ENCODE results near the gene RAB1A. TPM values are rescaled to one million over a fixed set of nuclear protein-coding genes. Genes with fewer than 3 reads are reported as not detected.
A peak's percentile ranks its signal among the peaks of the same experiment; 100 is the strongest.

RAB1A gene
- total RNA-seq, 3 donors from 2014 or later, result 73.6 to 78.5 (median 73.6) TPM

DNA sequence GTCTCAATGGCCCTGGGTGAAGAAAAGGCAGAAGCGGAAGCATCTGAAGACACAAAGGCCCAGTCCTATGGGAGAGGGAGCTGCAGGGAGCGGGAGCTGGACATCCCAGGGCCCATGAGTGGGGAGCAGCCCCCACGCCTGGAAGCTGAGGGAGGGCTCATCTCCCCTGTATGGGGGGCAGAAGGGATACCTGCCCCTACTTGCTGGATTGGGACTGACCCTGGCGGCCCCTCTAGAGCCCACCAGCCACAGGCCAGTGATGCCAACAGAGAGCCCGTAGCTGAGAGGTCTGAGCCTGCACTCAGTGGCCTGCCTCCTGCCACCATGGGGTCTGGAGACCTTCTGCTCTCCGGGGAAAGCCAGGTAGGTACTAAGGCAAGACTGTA, 60.5 kb downstream of the RAB1A start:
- no peak overlapping the region for H3K4me3 Mint-ChIP-seq
- DNase-seq (no peak), ATAC-seq (no peak)
- H3K27me3 Mint-ChIP-seq (ENCODE audit: low read depth), result no peaks in the 10 kb centered on the region
- no peaks in the 10 kb centered on the region for H3K9me3 Mint-ChIP-seq
- peaks cover 36% of the 10 kb centered on the region for H3K4me1 Mint-ChIP-seq (ENCODE audit: low read depth)
- peaks cover 8% of the 10 kb centered on the region for H3K36me3 Mint-ChIP-seq (ENCODE audit: insufficient read depth)

GRCh38 chr2:65067806-65068553, 61.9 kb downstream of the RAB1A start:
- ATAC-seq (peak; percentile 16), DNase-seq (no peak)
- peaks cover 1% of the 10 kb centered on the region for H3K36me3 Mint-ChIP-seq (ENCODE audit: insufficient read depth)
- H3K4me3 Mint-ChIP-seq, result no peak overlapping the region
- H3K4me1 Mint-ChIP-seq (ENCODE audit: low read depth), result peaks cover 45% of the 10 kb centered on the region
- H3K27me3 Mint-ChIP-seq (ENCODE audit: low read depth), result no peaks in the 10 kb centered on the region
- no peaks in the 10 kb centered on the region for H3K9me3 Mint-ChIP-seq

DNA sequence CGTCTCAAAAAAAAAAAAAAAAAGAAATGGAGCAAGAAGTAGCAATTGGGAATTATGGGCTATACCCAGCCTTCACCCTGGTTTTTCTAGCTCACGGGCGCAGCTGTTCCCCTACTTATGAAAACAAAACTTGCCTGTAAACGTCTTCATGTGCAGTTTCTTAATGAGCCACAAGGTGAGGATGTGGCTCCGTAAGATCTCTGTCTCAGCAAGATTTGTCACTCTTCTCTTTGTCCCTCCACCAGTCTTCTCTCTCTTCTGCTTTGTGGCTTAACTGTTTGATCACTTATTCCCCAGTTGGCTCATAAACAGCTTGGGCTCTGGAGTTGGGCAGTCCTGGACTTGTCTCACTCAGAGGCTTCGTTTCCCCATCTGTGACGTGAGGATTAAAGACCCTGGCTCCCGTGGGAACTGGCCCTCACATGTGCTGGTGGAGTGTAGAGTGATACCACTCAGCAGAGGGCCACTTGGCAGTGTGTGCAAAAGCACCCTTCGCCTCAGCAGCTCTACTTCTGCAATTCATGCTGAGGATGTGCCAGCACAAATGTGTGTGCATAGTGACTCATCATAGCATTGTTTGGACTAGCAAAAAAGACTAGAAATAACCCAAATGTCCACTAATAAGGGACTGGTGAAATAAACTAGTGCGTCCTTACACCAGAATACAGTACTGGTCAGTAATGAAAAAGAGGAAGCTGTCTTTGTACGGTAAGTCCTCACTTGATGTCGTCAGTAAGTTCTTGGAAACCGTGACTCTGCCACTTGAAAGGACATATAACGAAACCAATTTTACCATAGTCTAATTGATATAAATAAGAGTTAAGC, 65.0 kb downstream of the RAB1A start:
- DNase-seq, result no peak
- Mint-ChIP-seq H3K36me3 (ENCODE audit: insufficient read depth) (no peaks in the 10 kb centered on the region), H3K4me1 (ENCODE audit: low read depth) (peaks cover 45% of the 10 kb centered on the region), H3K27me3 (ENCODE audit: low read depth) (no peaks in the 10 kb centered on the region), H3K4me3 (no peak overlapping the region), H3K9me3 (no peaks in the 10 kb centered on the region)
- peak; percentile 75 to 84 for ATAC-seq

- H3K27me3 Mint-ChIP-seq (ENCODE audit: low read depth), result no peaks in the 10 kb centered on the region
- H3K4me1 Mint-ChIP-seq (ENCODE audit: low read depth), result peaks cover 51% of the 10 kb centered on the region
- no peak overlapping the region for H3K4me3 Mint-ChIP-seq
- H3K36me3 Mint-ChIP-seq (ENCODE audit: insufficient read depth), result no peaks in the 10 kb centered on the region
- DNase-seq (no peak), ATAC-seq (no peak)
- H3K9me3 Mint-ChIP-seq, result no peaks in the 10 kb centered on the region
Observed at GRCh38 chr2:65062843-65063825, 66.8 kb downstream of the RAB1A start.

- Mint-ChIP-seq H3K36me3 (ENCODE audit: insufficient read depth) (no peaks in the 10 kb centered on the region), H3K4me1 (ENCODE audit: low read depth) (peaks cover 52% of the 10 kb centered on the region), H3K27me3 (ENCODE audit: low read depth) (no peaks in the 10 kb centered on the region), H3K4me3 (no peak overlapping the region), H3K9me3 (no peaks in the 10 kb centered on the region)
- DNase-seq (no peak), ATAC-seq (no peak)
Observed at GRCh38 chr2:65061910-65062339, 68.0 kb downstream of the RAB1A start.

DNA sequence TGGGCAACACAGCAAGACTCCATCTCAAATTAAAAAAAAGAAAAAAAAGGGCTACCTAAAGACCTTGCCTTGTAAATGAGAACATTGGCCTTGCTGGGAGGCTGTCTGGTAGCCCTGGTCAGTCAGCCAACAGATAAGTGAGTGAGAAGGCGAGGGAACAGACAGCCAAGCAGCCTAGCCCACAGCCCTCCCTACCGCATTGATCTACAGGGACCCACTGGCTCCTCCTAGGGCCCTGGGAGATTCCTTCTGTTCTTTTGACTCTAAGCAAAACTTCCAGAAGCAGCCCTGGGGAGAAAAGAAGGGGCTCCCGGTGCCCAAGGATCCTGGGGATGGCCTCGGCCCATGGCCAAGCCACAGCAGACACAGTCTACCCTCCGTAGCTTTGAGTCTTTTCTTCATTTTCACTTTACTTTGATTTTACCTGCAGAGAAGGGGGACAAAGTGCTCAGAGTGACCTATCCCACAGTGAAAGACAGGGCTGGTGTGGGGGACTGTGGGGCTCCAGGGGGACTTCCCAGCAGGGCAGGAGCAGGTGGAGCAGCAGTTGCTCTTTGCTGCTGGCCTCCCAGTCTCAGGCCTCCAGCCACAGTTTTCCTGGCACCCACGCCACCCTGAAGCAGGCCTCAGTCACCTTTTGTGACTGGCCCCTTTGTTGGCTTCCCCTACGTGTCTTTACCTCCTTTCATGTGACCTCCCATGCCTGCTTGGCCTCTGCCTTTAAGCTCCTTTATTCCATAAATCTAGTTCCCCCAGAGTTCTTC, 68.6 kb downstream of the RAB1A start:
- no peaks in the 10 kb centered on the region for H3K9me3 Mint-ChIP-seq
- DNase-seq (no peak), ATAC-seq (no peak)
- H3K27me3 Mint-ChIP-seq (ENCODE audit: low read depth), result no peaks in the 10 kb centered on the region
- H3K4me3 Mint-ChIP-seq, result no peak overlapping the region
- H3K36me3 Mint-ChIP-seq (ENCODE audit: insufficient read depth), result no peaks in the 10 kb centered on the region
- H3K4me1 Mint-ChIP-seq (ENCODE audit: low read depth), result peaks cover 51% of the 10 kb centered on the region

GRCh38 chr2:65059071-65059470, 70.8 kb downstream of the RAB1A start:
- no peaks in the 10 kb centered on the region for H3K36me3 Mint-ChIP-seq (ENCODE audit: insufficient read depth)
- DNase-seq, result no peak
- H3K4me1 Mint-ChIP-seq (ENCODE audit: low read depth), result peaks cover 51% of the 10 kb centered on the region
- no peaks in the 10 kb centered on the region for H3K27me3 Mint-ChIP-seq (ENCODE audit: low read depth)
- no peaks in the 10 kb centered on the region for H3K9me3 Mint-ChIP-seq
- ATAC-seq, result no peak
- H3K4me3 Mint-ChIP-seq, result no peak overlapping the region

DNA sequence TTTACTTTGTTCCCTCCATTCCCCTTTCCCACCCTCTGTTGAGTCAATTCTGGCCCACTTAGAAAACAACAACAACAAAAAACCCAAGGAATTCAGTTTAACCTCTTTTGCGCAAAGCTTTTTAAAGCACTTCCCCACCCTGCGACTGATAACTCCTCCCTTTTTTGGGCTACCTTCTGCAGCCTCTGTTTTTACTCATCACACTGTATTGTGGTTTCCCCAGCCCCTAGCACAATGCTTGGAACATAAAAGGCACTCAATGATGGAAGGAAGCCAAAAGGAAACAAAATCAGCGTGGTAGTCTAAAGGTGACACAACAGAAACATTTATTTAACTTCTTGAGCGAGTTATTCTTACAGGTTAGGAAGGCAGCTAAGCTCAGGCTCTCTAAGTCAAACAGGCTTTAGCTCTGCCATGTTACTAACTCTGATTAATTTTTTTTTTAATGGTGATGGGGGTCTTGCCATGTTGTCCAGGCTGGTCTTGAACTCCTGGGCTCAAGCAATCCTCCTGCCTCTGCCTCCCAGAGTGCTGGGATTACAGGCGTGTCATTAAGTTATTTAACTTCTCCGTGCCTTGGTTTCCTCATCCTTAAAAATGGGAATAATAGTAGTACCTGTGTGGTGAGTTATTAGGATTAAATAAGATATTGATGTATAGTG, 72.4 kb downstream of the RAB1A start:
- ATAC-seq (peak; percentile 56 to 59), DNase-seq (peak; percentile 39)
- Mint-ChIP-seq H3K36me3 (ENCODE audit: insufficient read depth) (no peaks in the 10 kb centered on the region), H3K9me3 (no peaks in the 10 kb centered on the region), H3K4me3 (peak overlapping the region; percentile 81), H3K4me1 (ENCODE audit: low read depth) (peaks cover 57% of the 10 kb centered on the region), H3K27me3 (ENCODE audit: low read depth) (no peaks in the 10 kb centered on the region)

DNA sequence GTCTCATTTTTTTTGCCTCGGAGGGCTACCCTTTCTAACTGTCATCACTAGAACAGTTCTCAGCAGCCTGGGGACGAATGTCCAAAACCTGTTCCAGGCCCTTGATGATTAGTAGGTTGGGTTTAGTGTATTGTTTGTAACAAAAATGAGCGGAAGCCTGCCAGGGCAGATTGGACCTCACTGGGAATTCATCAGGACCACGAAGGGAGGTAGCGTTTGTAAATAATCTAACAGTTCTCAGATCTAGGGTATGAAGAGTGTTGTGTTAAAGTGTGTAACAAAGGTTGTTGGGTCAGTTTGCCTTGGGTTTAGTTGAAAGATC, 72.9 kb downstream of the RAB1A start:
- Mint-ChIP-seq H3K4me1 (ENCODE audit: low read depth) (peaks cover 57% of the 10 kb centered on the region), H3K9me3 (no peaks in the 10 kb centered on the region), H3K4me3 (peak overlapping the region; percentile 81), H3K27me3 (ENCODE audit: low read depth) (no peaks in the 10 kb centered on the region), H3K36me3 (ENCODE audit: insufficient read depth) (no peaks in the 10 kb centered on the region)
- DNase-seq (no peak), ATAC-seq (no peak)

GRCh38 chr2:65056215-65057053, 73.5 kb downstream of the RAB1A start, which contains the start of gene CEP68:
CEP68 (plus strand) TSS chr2:65056416; CDS start chr2:65069445, 13,029 bp downstream.
- Mint-ChIP-seq H3K36me3 (ENCODE audit: insufficient read depth) (no peaks in the 10 kb centered on the region), H3K27me3 (ENCODE audit: low read depth) (no peaks in the 10 kb centered on the region), H3K9me3 (no peaks in the 10 kb centered on the region), H3K4me3 (peak within 1 kb of the TSS; percentile 92), H3K4me1 (ENCODE audit: low read depth) (peaks cover 57% of the 10 kb centered on the region)
- DNase-seq, result peak; percentile 94
- ATAC-seq, result peak; percentile 92 to 94

- Mint-ChIP-seq H3K27me3 (ENCODE audit: low read depth) (no peaks in the 10 kb centered on the region), H3K4me1 (ENCODE audit: low read depth) (peaks cover 55% of the 10 kb centered on the region), H3K4me3 (peak overlapping the region; percentile 92), H3K9me3 (no peaks in the 10 kb centered on the region), H3K36me3 (ENCODE audit: insufficient read depth) (no peaks in the 10 kb centered on the region)
- peak; percentile 37 to 49 for ATAC-seq
- DNase-seq, result peak; percentile 45
Observed at GRCh38 chr2:65055422-65056214, 74.3 kb downstream of the RAB1A start.
